A549 (cell line): ENCODE data around the gene PRUNE2.

ENCODE experiments used
- BHLHE40 ChIP-seq: IDR thresholded peaks from 2 replicates; pipeline ENCODE4 v1.6.1; 2012; ENCODE audit warnings: low read depth, low read length, inconsistent platforms
- POLR2A ChIP-seq: IDR thresholded peaks from 2 replicates; pipeline ENCODE4 v1.6.1; 2012; ENCODE audit warnings: mild to moderate bottlenecking, low read length

DNA sequence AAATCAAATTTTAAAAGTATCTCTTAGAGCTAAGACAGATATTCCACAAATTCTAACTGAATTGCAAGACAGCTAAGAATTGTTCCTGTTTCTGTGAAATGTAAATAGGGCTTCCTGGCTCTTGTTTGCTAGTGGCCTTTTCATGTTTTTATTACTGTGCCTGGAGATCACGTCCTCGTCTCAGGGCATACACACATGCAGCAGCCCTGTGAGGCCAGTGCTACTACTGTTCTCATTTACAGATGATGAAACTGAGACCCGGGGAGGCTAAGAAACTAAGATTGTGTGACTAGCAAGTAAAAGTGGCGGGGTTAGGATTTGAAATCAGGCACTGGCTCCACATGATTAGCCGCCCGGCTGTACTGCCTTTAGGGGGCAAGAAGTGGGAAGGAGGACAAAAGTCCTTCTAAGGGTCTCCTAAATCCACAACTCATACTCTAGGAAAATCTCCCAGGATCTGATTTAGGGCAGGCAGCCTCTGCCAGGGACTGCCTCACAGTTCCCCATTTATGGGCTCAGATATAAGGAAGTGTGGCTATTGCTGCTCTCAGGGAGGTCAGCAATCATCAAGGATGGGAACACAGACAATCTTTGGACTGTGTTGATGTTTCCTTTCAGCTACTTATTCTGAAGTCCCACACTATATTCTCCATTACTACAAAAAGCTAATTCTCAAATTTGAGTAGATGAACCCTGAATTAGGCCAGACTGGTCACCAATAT, 7.9 kb downstream of the PRUNE2 start:
- TF ChIP-seq POLR2A (no peak), BHLHE40 (no peak)
